Left lung (tissue), 10 donors: ENCODE results near the gene CD52. TPM values are rescaled to one million over a fixed set of nuclear protein-coding genes. Genes with fewer than 3 reads are reported as not detected.

Experiments used
- ATAC-seq: fragments of 200-7000 bp; cut with Tn5 transposase; one replicate; pipeline ENCODE4 v1.9.1; 2020; ENCODE audit warnings: moderate library complexity
- DNase-seq, 4 donors: peaks; one replicate each; pipeline ENCODE4 v3.0.0-alpha.2; 2013 to 2020
- H3K27ac ChIP-seq, 2 donors: fragments of 200-600 bp; sonication (generic) in 1 of 2; one replicate each; pipeline versions ENCODE4 v1.5.0 to v1.8.0; 2020 to 2021
- H3K27me3 ChIP-seq, 2 donors: fragments of 200-600 bp; sonication (generic) in 1 of 2; one replicate each; pipeline versions ENCODE4 v1.5.0 to v1.8.0; 2020 to 2021
- H3K36me3 ChIP-seq, 2 donors: fragments of 200-600 bp; sonication (generic) in 1 of 2; one replicate each; pipeline versions ENCODE4 v1.5.0 to v1.8.0; 2020 to 2021
- H3K4me1 ChIP-seq, 2 donors: fragments of 200-600 bp; one replicate each; pipeline ENCODE4 v1.8.0; 2021
- H3K4me3 ChIP-seq, 2 donors: fragments of 200-600 bp; sonication (generic) in 1 of 2; one replicate each; pipeline versions ENCODE4 v1.5.0 to v1.8.0; 2020 to 2021; ENCODE audit warnings: mild to moderate bottlenecking in 1 of 2
- H3K9me3 ChIP-seq, 2 donors: fragments of 200-600 bp; sonication (generic) in 1 of 2; one replicate each; pipeline versions ENCODE4 v1.5.0 to v1.8.0; 2020 to 2021
- intact Hi-C, 2 donors: fragments of 100-400 bp; cut with DNase I; formaldehyde crosslinking; loops; one replicate each; pipeline versions ENCODE4 v1.11.2 to v1.14.2; 2022
- polyA plus RNA-seq, 6 donors: library from polyadenylated mRNA; unstranded; fragments of 120-200 nt; gene quantifications; one replicate each; pipeline ENCODE4 v1.2.1, GENCODE V29; 2013; ENCODE audit not compliant: insufficient read length in 6 of 6
- total RNA-seq, 2 donors: library from RNA; stranded (reverse); fragmentation: NEBNext Ultra II Directional; extraction: Animal tissue kit (Norgen Biotek cat#: 25700); gene quantifications; one replicate each; pipeline ENCODE4 v1.2.1, GENCODE V29; 2021
- TF ChIP-seq, protein P1 (sequence below), 2 donors: fragments of 200-600 bp; sonication (generic) in 1 of 2; IDR thresholded peaks; one replicate each; pipeline versions ENCODE4 v1.5.0 to v1.8.0; 2021; ENCODE audit warnings: antibody characterized with exemption in 2 of 2
- donor health status: DM: no; HTN: yes; CAD: no.
- donor health status: DM: no; HTN: no; CAD: no.

The CD52 gene
- total and polyA plus RNA-seq, 8 donors, result 2.6 to 170 (median 6.1) TPM

DNA sequence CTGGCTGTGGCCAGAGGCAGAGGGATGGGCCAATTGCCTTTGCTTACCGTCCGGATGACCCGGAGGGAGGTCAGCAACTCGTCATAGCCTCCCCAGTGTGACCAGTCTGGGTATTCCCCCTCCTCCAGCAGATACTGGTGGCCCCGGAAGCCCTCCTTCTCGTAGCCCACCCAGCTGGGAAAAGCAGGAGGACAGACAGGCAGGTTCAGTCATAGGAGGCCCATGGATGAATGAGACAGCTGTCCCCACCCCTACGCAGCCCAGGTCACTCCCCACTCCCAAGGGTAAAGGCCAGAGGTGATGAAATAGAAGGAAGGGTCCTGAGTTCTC is 19.4 kb downstream of the CD52 start:
- Histone ChIP-seq H3K9me3 (no peaks in the 10 kb centered on the region), H3K36me3 (no peaks in the 10 kb centered on the region), H3K4me1 (peaks cover 11 to 26% of the 10 kb centered on the region in 2 donors), H3K27me3 (peaks cover 10 to 48% of the 10 kb centered on the region in 2 donors), H3K27ac (no peak overlapping the region), H3K4me3 (no peak overlapping the region)
- TF ChIP-seq, protein P1, sequence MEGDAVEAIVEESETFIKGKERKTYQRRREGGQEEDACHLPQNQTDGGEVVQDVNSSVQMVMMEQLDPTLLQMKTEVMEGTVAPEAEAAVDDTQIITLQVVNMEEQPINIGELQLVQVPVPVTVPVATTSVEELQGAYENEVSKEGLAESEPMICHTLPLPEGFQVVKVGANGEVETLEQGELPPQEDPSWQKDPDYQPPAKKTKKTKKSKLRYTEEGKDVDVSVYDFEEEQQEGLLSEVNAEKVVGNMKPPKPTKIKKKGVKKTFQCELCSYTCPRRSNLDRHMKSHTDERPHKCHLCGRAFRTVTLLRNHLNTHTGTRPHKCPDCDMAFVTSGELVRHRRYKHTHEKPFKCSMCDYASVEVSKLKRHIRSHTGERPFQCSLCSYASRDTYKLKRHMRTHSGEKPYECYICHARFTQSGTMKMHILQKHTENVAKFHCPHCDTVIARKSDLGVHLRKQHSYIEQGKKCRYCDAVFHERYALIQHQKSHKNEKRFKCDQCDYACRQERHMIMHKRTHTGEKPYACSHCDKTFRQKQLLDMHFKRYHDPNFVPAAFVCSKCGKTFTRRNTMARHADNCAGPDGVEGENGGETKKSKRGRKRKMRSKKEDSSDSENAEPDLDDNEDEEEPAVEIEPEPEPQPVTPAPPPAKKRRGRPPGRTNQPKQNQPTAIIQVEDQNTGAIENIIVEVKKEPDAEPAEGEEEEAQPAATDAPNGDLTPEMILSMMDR (IDR thresholded peaks at IDR 0.05), result no peak
- DNase-seq, result no peak
- intact Hi-C loops, result no loop called here
- ATAC-seq, result no peak

DNA sequence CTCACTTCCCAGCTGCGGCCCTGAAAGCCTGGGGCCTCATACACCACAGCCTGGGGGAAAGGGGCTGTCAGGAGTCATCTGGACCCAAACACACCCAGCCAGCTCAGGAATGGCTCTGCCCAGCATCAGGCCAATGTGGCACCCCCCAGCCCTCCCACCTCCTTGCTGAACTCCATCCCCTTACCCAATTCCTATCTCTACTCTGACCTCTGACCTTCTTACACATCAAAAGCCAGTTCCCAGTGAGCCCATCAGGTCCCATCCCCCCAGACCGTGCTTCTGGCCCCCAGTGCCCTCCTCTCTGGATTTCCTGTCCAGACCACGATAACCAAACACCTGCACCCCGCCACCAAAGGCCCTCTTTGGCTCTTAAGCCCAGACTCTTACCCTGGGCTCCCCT is 19.9 kb downstream of the CD52 start:
- TF ChIP-seq, protein P1 (IDR thresholded peaks at IDR 0.05), result no peak
- Histone ChIP-seq H3K27me3 (peaks cover 10 to 44% of the 10 kb centered on the region in 2 donors), H3K9me3 (no peaks in the 10 kb centered on the region), H3K4me1 (peaks cover 11 to 26% of the 10 kb centered on the region in 2 donors), H3K27ac (no peak overlapping the region), H3K36me3 (no peaks in the 10 kb centered on the region), H3K4me3 (no peak overlapping the region)
- no peak for DNase-seq
- no peak for ATAC-seq
- intact Hi-C loops, result no loop called here

GRCh38 chr1:26338670-26339069 is 20.9 kb downstream of the CD52 start:
- intact Hi-C loops, result no loop called here
- DNase-seq, result no peak
- H3K4me1 ChIP-seq, result peaks cover 11 to 23% of the 10 kb centered on the region in 2 donors
- H3K9me3 ChIP-seq, result no peaks in the 10 kb centered on the region
- no peak for ATAC-seq
- H3K27me3 ChIP-seq, result peaks cover 10 to 40% of the 10 kb centered on the region in 2 donors
- no peaks in the 10 kb centered on the region for H3K36me3 ChIP-seq
- H3K4me3 ChIP-seq, result no peak overlapping the region
- H3K27ac ChIP-seq, result no peak overlapping the region
- TF ChIP-seq, protein P1 (IDR thresholded peaks at IDR 0.05), result no peak

- intact Hi-C loops, result no loop called here
- Histone ChIP-seq H3K36me3 (no peaks in the 10 kb centered on the region), H3K27me3 (peaks cover 10 to 29% of the 10 kb centered on the region in 2 donors), H3K27ac (no peak overlapping the region), H3K9me3 (no peaks in the 10 kb centered on the region), H3K4me3 (no peak overlapping the region), H3K4me1 (peaks cover 11 to 20% of the 10 kb centered on the region in 2 donors)
- DNase-seq (no peak), ATAC-seq (no peak)
- TF ChIP-seq, protein P1 (IDR thresholded peaks at IDR 0.05), result no peak
Measured at GRCh38 chr1:26340047-26340481, 22.3 kb downstream of the CD52 start.

- intact Hi-C loops, result no loop called here
- Histone ChIP-seq H3K27ac (no peak overlapping the region), H3K9me3 (no peaks in the 10 kb centered on the region), H3K27me3 (peaks cover 0 to 6% of the 10 kb centered on the region in 2 donors), H3K4me3 (no peak overlapping the region), H3K4me1 (no peaks in the 10 kb centered on the region), H3K36me3 (no peaks in the 10 kb centered on the region)
- no peak for ATAC-seq
- no peak for DNase-seq
- TF ChIP-seq, protein P1 (IDR thresholded peaks at IDR 0.05), result no peak
Measured at GRCh38 chr1:26344147-26344920, 26.6 kb downstream of the CD52 start.
